Adrenal gland (tissue), 12 donors: ENCODE results near the gene PPP1R15A. TPM values are rescaled to one million over a fixed set of nuclear protein-coding genes. Genes with fewer than 3 reads are reported as not detected.

Source experiments
- DNase-seq, 7 donors: peaks; one replicate each; pipeline ENCODE4 v3.0.0-alpha.2; 2019 to 2020
- H3K27ac ChIP-seq, 5 donors: fragments of 200-600 bp; sonication (generic) in 4 of 5; 1 replicate in 3 of 5; 2 replicates in 2 of 5; pipeline versions ENCODE4 v1.5.1 to v1.8.0; 2016 to 2020; ENCODE audit warnings: mild to moderate bottlenecking in 1 of 5
- H3K27me3 ChIP-seq: fragments of 200-600 bp; 2 replicates; pipeline ENCODE4 v1.8.0; 2021
- H3K36me3 ChIP-seq, 2 donors: fragments of 200-600 bp; replicated peaks in 1 of 2; 1 replicate in 1 of 2; 2 replicates in 1 of 2; pipeline versions ENCODE4 v1.5.1 to v1.8.0; 2018 to 2022
- H3K4me1 ChIP-seq, 2 donors: fragments of 200-600 bp; replicated peaks in 1 of 2; 1 replicate in 1 of 2; 2 replicates in 1 of 2; pipeline versions ENCODE4 v1.5.1 to v1.8.0; 2018 to 2021
- H3K4me3 ChIP-seq, 4 donors: fragments of 200-600 bp; sonication (generic) in 3 of 4; one replicate each; pipeline ENCODE4 v1.5.1; 2016 to 2018
- H3K9me3 ChIP-seq, 3 donors: fragments of 200-600 bp; sonication (generic) in 1 of 3; replicated peaks in 1 of 3; 1 replicate in 2 of 3; 2 replicates in 1 of 3; pipeline versions ENCODE4 v1.5.1 to v1.8.0; 2016 to 2021
- CTCF ChIP-seq, 6 experiments: fragments of 450-650 bp in 4 of 6; fragments of 200-600 bp in 2 of 6; sonication (generic) in 1 of 6; IDR thresholded peaks; 1 replicate in 5 of 6; 2 replicates in 1 of 6; pipeline versions ENCODE4 v1.5.1 to v1.8.0; 2016 to 2021; ENCODE audit warnings: antibody characterized with exemption in 6 of 6, mild to moderate bottlenecking in 2 of 6, moderate library complexity in 1 of 6
- POLR2A ChIP-seq, 2 donors: fragments of 450-650 bp; IDR thresholded peaks; one replicate each; pipeline ENCODE4 v1.6.1; 2017; ENCODE audit warnings: antibody characterized with exemption in 2 of 2, mild to moderate bottlenecking in 2 of 2, moderate library complexity in 1 of 2
- WGBS, 4 donors: extraction: QIAGEN DNeasy Blood & Tissue Kit in 2 of 4; methylation state at CpG; one replicate each; pipeline versions ENCODE4 v1.1.5 to v1.1.7; 2013 to 2017; 5-methylcytosine and 5-hydroxymethylcytosine counted together
- intact Hi-C, 2 donors: fragments of 100-400 bp; cut with DNase I; formaldehyde crosslinking; loops; one replicate each; pipeline versions ENCODE4 v1.14.1 to v1.15.0; 2022 to 2023
- polyA plus RNA-seq, 3 donors: library from polyadenylated mRNA; stranded (reverse); fragments of 200-250 nt in 2 of 3; fragments of 350-450 nt in 1 of 3; fragmentation: Illumina TruSeq in 1 of 3; extraction: RNeasy Lipid Tissue Mini Kit (QIAGEN cat#74804) in 1 of 3; gene quantifications; one replicate each; pipeline ENCODE4 v1.2.3, GENCODE V29; 2013 to 2014
- total RNA-seq, 9 donors: library from RNA; depleted of rRNA in 4 of 9; stranded (reverse); fragments of >200 nt in 4 of 9; fragments of 120-200 nt in 1 of 9; fragmentation: NEBNext Ultra II Directional in 1 of 9; extraction: Animal tissue kit (Norgen Biotek cat#: 25700) in 1 of 9; gene quantifications; one replicate each; pipeline versions ENCODE4 v1.1.0 to v1.2.4, GENCODE V29; 2013 to 2023
- donor health status: healthy with polysubstance abuse.
- donor health status: Bipolar disorder and iron deficiency.
- donor health status: DM: yes; HTN: yes; CAD: no.
- donor health status: DM: no; HTN: no; CAD: no.
- donor health status: DM: no; HTN: no; CAD: no.
- donor health status: DM: yes; HTN: yes; CAD: no.

Gene PPP1R15A
- total and polyA plus RNA-seq, 12 donors = 18.2 to 174 (median 43.7) TPM

- Histone ChIP-seq H3K4me3 (no peak overlapping the region), H3K9me3 (no peaks in the 10 kb centered on the region), H3K27ac (no peak overlapping the region), H3K27me3 (no peaks in the 10 kb centered on the region), H3K36me3 (peaks cover 0 to 88% of the 10 kb centered on the region in 2 donors), H3K4me1 (no peaks in the 10 kb centered on the region)
- TF ChIP-seq POLR2A (IDR thresholded peaks at IDR 0.05) (no peak), CTCF (IDR thresholded peaks at IDR 0.05) (no peak)
- 92 to 98% (median 95%) methylated on average over 7 to 9 of the region's 9 CpGs for WGBS, 4 donors
- intact Hi-C loops = no loop called here
- no peak for DNase-seq
Observed at GRCh38 chr19:48913114-48913889, 41.1 kb downstream of the PPP1R15A start.

- Histone ChIP-seq H3K27ac (no peak overlapping the region), H3K9me3 (no peaks in the 10 kb centered on the region), H3K4me3 (no peak overlapping the region), H3K27me3 (no peaks in the 10 kb centered on the region), H3K4me1 (no peaks in the 10 kb centered on the region), H3K36me3 (peaks cover 0 to 95% of the 10 kb centered on the region in 2 donors)
- TF ChIP-seq POLR2A (IDR thresholded peaks at IDR 0.05) (no peak), CTCF (IDR thresholded peaks at IDR 0.05) (no peak)
- 91 to 96% (median 91%) methylated on average over 2 to 8 of the region's 8 CpGs for WGBS, 4 donors
- DNase-seq = no peak
- intact Hi-C loops = no loop called here
Observed at GRCh38 chr19:48914181-48914580, 42.0 kb downstream of the PPP1R15A start.

GRCh38 chr19:48915757-48916156, 43.5 kb downstream of the PPP1R15A start:
- Histone ChIP-seq H3K36me3 (peaks cover 0 to 91% of the 10 kb centered on the region in 2 donors), H3K27ac (no peak overlapping the region), H3K27me3 (no peaks in the 10 kb centered on the region), H3K9me3 (no peaks in the 10 kb centered on the region), H3K4me3 (no peak overlapping the region), H3K4me1 (no peaks in the 10 kb centered on the region)
- TF ChIP-seq POLR2A (IDR thresholded peaks at IDR 0.05) (no peak), CTCF (IDR thresholded peaks at IDR 0.05) (no peak)
- intact Hi-C loops = no loop called here
- WGBS, 4 donors = 80 to 88% (median 85%) methylated on average over 8 of the region's 8 CpGs
- no peak for DNase-seq

GRCh38 chr19:48918071-48918470, 45.9 kb downstream of the PPP1R15A start:
- Histone ChIP-seq H3K4me3 (no peak overlapping the region), H3K27me3 (no peaks in the 10 kb centered on the region), H3K36me3 (peaks cover 0 to 80% of the 10 kb centered on the region in 2 donors), H3K4me1 (no peaks in the 10 kb centered on the region), H3K9me3 (no peaks in the 10 kb centered on the region), H3K27ac (no peak overlapping the region)
- 83 to 94% (median 85%) methylated on average over 4 to 6 of the region's 6 CpGs for WGBS, 4 donors
- intact Hi-C loops = no loop called here
- DNase-seq = no peak
- TF ChIP-seq CTCF (IDR thresholded peaks at IDR 0.05) = no peak
- TF ChIP-seq POLR2A (IDR thresholded peaks at IDR 0.05) = no peak
